ENCODE data around the gene SBNO2. TPM values are rescaled to one million over a fixed set of nuclear protein-coding genes. Genes with fewer than 3 reads are reported as not detected.

The SBNO2 gene
- total RNA-seq, 4 donors from 2014 or later: 13.4 to 51.2 (median 19.1) TPM

- no peak for TF ChIP-seq CTCF (IDR thresholded peaks at IDR 0.05; ENCODE audit: low read depth)
Measured at GRCh38 chr19:1105873-1106840, 67.9 kb downstream of the SBNO2 start.

GRCh38 chr19:1105008-1105872, 68.8 kb downstream of the SBNO2 start:
- no peak for TF ChIP-seq CTCF (IDR thresholded peaks at IDR 0.05; ENCODE audit: low read depth)

- TF ChIP-seq CTCF (IDR thresholded peaks at IDR 0.05; ENCODE audit: low read depth): no peak
Measured at GRCh38 chr19:1104311-1105007, 69.6 kb downstream of the SBNO2 start.

- no peak for TF ChIP-seq CTCF (IDR thresholded peaks at IDR 0.05; ENCODE audit: low read depth)
Measured at GRCh38 chr19:1103708-1104310, 70.3 kb downstream of the SBNO2 start, which contains the start of gene GPX4. GPX4 (plus strand) TSS chr19:1103994; CDS start chr19:1104044, 50 bp downstream.

- TF ChIP-seq CTCF (IDR thresholded peaks at IDR 0.05; ENCODE audit: low read depth): no peak
Measured at GRCh38 chr19:1103132-1103707, 70.8 kb downstream of the SBNO2 start.

- no peak for TF ChIP-seq CTCF (IDR thresholded peaks at IDR 0.05; ENCODE audit: low read depth)
Measured at GRCh38 chr19:1102407-1103131, 71.5 kb downstream of the SBNO2 start.

All from subcutaneous adipose tissue (tissue), 4 donors.